Umbilical cord (tissue), 2 donors: ENCODE measurements around the gene PRODH. TPM values are rescaled to one million over a fixed set of nuclear protein-coding genes. Genes with fewer than 3 reads are reported as not detected.
"Not testable (repeated sequence)": the region's sequence is repeated elsewhere in the genome, so short reads cannot be mapped to it uniquely, and the experiment has no call there.

Experiments used
- DNase-seq: peaks from one replicate; pipeline ENCODE4 v3.0.0-alpha.2; 2015; ENCODE audit warnings: low spot score
- total RNA-seq: library from RNA; depleted of rRNA; stranded (reverse); fragments of >200 nt; gene quantifications from one replicate; pipeline ENCODE4 v1.2.3, GENCODE V29; 2014; ENCODE audit warnings: low replicate concordance; ENCODE audit not compliant: insufficient read depth

Gene PRODH
- total RNA-seq = 4.6 TPM

GRCh38 chr22:18935889-18936529 lies at the start of gene PRODH:
TSS of gene PRODH (minus strand) at chr22:18936293. CDS start at chr22:18936287, 6 bp downstream.
- no peak for DNase-seq

- DNase-seq = no peak
These were observed 49.7 kb upstream of the PRODH start for GRCh38 chr22:18985780-18986179.

- no peak for DNase-seq
These were observed 48.5 kb upstream of the PRODH start for GRCh38 chr22:18984564-18984963.

- no peak for DNase-seq
These were observed 47.1 kb upstream of the PRODH start for GRCh38 chr22:18983120-18983651.

GRCh38 chr22:18980829-18981228 lies 44.7 kb upstream of the PRODH start:
- no peak for DNase-seq

- no peak for DNase-seq
These were observed 43.9 kb upstream of the PRODH start for GRCh38 chr22:18979957-18980356.

- no peak for DNase-seq
These were observed 42.4 kb upstream of the PRODH start for GRCh38 chr22:18978506-18978905.

- DNase-seq = no peak
These were observed 41.8 kb upstream of the PRODH start for GRCh38 chr22:18977824-18978425.

- no peak for DNase-seq
These were observed 40.2 kb upstream of the PRODH start for GRCh38 chr22:18976197-18976751.

- DNase-seq = no peak
These were observed 39.5 kb upstream of the PRODH start for GRCh38 chr22:18975434-18976196.

- DNase-seq = no peak
These were observed 38.5 kb upstream of the PRODH start for GRCh38 chr22:18974477-18975180.

GRCh38 chr22:18973264-18974031 lies 37.4 kb upstream of the PRODH start:
- DNase-seq = no peak

GRCh38 chr22:18972591-18972990 lies 36.5 kb upstream of the PRODH start:
- not testable (repeated sequence) for DNase-seq

GRCh38 chr22:18972029-18972428 lies 35.9 kb upstream of the PRODH start:
- DNase-seq = not testable (repeated sequence)

GRCh38 chr22:18971321-18971751 lies 35.2 kb upstream of the PRODH start:
- no peak for DNase-seq

GRCh38 chr22:18970948-18971315 lies 34.8 kb upstream of the PRODH start:
- DNase-seq = no peak

GRCh38 chr22:18970176-18970947 lies 34.3 kb upstream of the PRODH start:
- no peak for DNase-seq

- not testable (repeated sequence) for DNase-seq
These were observed 33.3 kb upstream of the PRODH start for GRCh38 chr22:18969158-18969942.
